Esophagus squamous epithelium (tissue), 5 donors: ENCODE data around the gene HOXA10. TPM values are rescaled to one million over a fixed set of nuclear protein-coding genes. Genes with fewer than 3 reads are reported as not detected.

Experiments used
- DNase-seq: peaks from one replicate; lab custom pipeline; 2025; lab: John Stamatoyannopoulos, UW
- H3K27ac ChIP-seq, 4 donors: fragments of 200-600 bp; sonication (generic); one replicate each; pipeline ENCODE4 v1.5.1; 2016 to 2019; ENCODE audit warnings: mild to moderate bottlenecking in 1 of 4
- H3K27me3 ChIP-seq, 4 donors: fragments of 200-600 bp; sonication (generic); 1 replicate in 3 of 4; 2 replicates in 1 of 4; pipeline versions ENCODE4 v1.5.1 to v1.6.0; 2017 to 2021; ENCODE audit warnings: antibody characterized with exemption in 1 of 4
- H3K36me3 ChIP-seq, 3 donors: fragments of 200-600 bp; sonication (generic); one replicate each; pipeline ENCODE4 v1.5.1; 2016 to 2019
- H3K4me1 ChIP-seq, 3 donors: fragments of 200-600 bp; sonication (generic); one replicate each; pipeline ENCODE4 v1.5.1; 2017 to 2019
- H3K4me3 ChIP-seq, 4 donors: fragments of 200-600 bp; sonication (generic); 1 replicate in 3 of 4; 2 replicates in 1 of 4; pipeline ENCODE4 v1.5.1; 2016 to 2019; ENCODE audit warnings: mild to moderate bottlenecking in 2 of 4, moderate library complexity in 1 of 4
- H3K9me3 ChIP-seq, 3 donors: fragments of 200-600 bp; sonication (generic); one replicate each; pipeline ENCODE4 v1.5.1; 2016 to 2019
- CTCF ChIP-seq, 6 experiments: fragments of 450-650 bp in 4 of 6; fragments of 200-600 bp in 2 of 6; sonication (generic) in 2 of 6; IDR thresholded peaks; one replicate each; pipeline ENCODE4 v1.5.1; 2016 to 2019; ENCODE audit warnings: antibody characterized with exemption in 6 of 6, mild to moderate bottlenecking in 4 of 6, moderate library complexity in 4 of 6
- POLR2A ChIP-seq, 4 donors: fragments of 450-650 bp; IDR thresholded peaks; one replicate each; pipeline ENCODE4 v1.6.1; 2017; ENCODE audit warnings: antibody characterized with exemption in 4 of 4, mild to moderate bottlenecking in 4 of 4, moderate library complexity in 3 of 4
- WGBS, 2 donors: methylation state at CpG; one replicate each; pipeline ENCODE4 v1.1.5; 2018; 5-methylcytosine and 5-hydroxymethylcytosine counted together
- intact Hi-C: fragments of 100-400 bp; cut with DNase I; formaldehyde crosslinking; loops from one replicate; pipeline ENCODE4 v1.15.0; 2022
- total RNA-seq, 4 donors: library from RNA; depleted of rRNA; stranded (reverse); fragments of >200 nt; gene quantifications; one replicate each; pipeline ENCODE4 v1.1.0, GENCODE V29; 2016
- donor health status: DM: yes; HTN: yes; CAD: no.

The HOXA10 gene
- total RNA-seq, 4 donors from 2014 or later = not detected

GRCh38 chr7:27185013-27185853 lies 11.1 kb upstream of the HOXA10 start, which contains the start of gene HOXA11:
HOXA11 (minus strand) TSS chr7:27185232; CDS start chr7:27185144, 88 bp downstream.
- Histone ChIP-seq H3K9me3 (no peaks in the 10 kb centered on the region), H3K36me3 (no peaks in the 10 kb centered on the region), H3K4me1 (peaks cover 31 to 60% (median 47%) of the 10 kb centered on the region in 3 donors), H3K4me3 (peak within 1 kb of the TSS; percentile 20 to 66 (median 33)), H3K27me3 (peaks cover 55 to 100% (median 87%) of the 10 kb centered on the region in 4 donors), H3K27ac (no peak within 1 kb of the TSS)
- 10 to 17% methylated on average over 22 to 26 of the region's 43 CpGs for WGBS, 2 donors
- DNase-seq = no peak
- TF ChIP-seq CTCF (IDR thresholded peaks at IDR 0.05) (no peak), POLR2A (IDR thresholded peaks at IDR 0.05) (no peak)
- intact Hi-C loops = no loop called here

DNA sequence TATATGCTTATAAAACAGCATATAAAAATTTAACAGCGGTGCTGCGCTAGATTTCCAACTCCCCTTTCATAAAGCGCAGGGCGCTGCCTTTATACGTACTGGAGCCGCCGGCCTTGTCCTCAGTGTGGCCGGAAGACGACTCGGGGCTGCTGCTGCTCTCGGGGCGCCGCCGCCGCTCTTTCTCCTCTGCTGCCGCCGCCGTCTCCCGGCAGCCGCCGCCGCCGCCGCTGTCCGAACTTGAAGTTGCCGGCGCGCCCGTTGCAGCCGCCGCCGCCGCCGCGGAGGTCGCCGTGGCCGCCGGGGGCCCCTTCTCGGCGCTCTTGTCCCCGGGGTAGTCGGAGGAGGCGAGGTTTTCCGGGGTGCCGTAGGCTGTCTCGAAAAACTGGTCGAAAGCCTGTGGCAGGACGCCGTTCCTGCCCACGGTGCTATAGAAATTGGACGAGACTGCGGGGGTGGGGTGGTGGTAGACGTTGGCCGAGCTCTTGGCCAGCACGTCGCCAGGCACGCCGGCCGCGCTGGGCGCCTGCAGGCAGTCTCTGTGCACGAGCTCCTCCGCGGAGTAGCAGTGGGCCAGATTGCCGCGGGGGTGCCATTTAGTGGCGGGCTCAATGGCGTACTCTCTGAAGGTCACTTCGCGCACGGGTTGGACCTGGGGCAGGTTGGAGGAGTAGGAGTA lies 10.4 kb upstream of the HOXA10 start:
- TF ChIP-seq POLR2A (IDR thresholded peaks at IDR 0.05) = no peak
- TF ChIP-seq CTCF (IDR thresholded peaks at IDR 0.05) = no peak
- Histone ChIP-seq H3K4me3 (peak overlapping the region; percentile 20 to 66 (median 33)), H3K27me3 (peaks cover 51 to 100% (median 88%) of the 10 kb centered on the region in 4 donors), H3K4me1 (peaks cover 36 to 68% (median 51%) of the 10 kb centered on the region in 3 donors), H3K27ac (no peak overlapping the region), H3K9me3 (no peaks in the 10 kb centered on the region), H3K36me3 (no peaks in the 10 kb centered on the region)
- no peak for DNase-seq
- WGBS, 2 donors = 7 to 11% methylated on average over 9 to 19 of the region's 72 CpGs
- intact Hi-C loops = no loop called here

GRCh38 chr7:27183682-27184336 lies 9.7 kb upstream of the HOXA10 start:
- no peak for DNase-seq
- Histone ChIP-seq H3K9me3 (no peaks in the 10 kb centered on the region), H3K27ac (no peak overlapping the region), H3K4me1 (peaks cover 31 to 65% (median 47%) of the 10 kb centered on the region in 3 donors), H3K4me3 (peak overlapping the region; percentile 20 to 66 (median 33)), H3K27me3 (peaks cover 51 to 100% (median 87%) of the 10 kb centered on the region in 4 donors), H3K36me3 (no peaks in the 10 kb centered on the region)
- intact Hi-C loops = no loop called here
- TF ChIP-seq POLR2A (IDR thresholded peaks at IDR 0.05) = no peak
- no peak for TF ChIP-seq CTCF (IDR thresholded peaks at IDR 0.05)
- 6 to 12% methylated on average over 27 to 29 of the region's 30 CpGs for WGBS, 2 donors

GRCh38 chr7:27182861-27183681 lies 9.0 kb upstream of the HOXA10 start:
- Histone ChIP-seq H3K9me3 (no peaks in the 10 kb centered on the region), H3K4me1 (peaks cover 27 to 57% (median 39%) of the 10 kb centered on the region in 3 donors), H3K27ac (no peak overlapping the region), H3K27me3 (peaks cover 47 to 100% (median 83%) of the 10 kb centered on the region in 4 donors), H3K36me3 (no peaks in the 10 kb centered on the region), H3K4me3 (no peak overlapping the region)
- no peak for TF ChIP-seq POLR2A (IDR thresholded peaks at IDR 0.05)
- TF ChIP-seq CTCF (IDR thresholded peaks at IDR 0.05) = no peak
- no peak for DNase-seq
- WGBS, 2 donors = 30 to 33% methylated on average over 9 to 13 of the region's 39 CpGs
- intact Hi-C loops = no loop called here
